Measurements from ENCODE around the gene CACNA1I.

DNA sequence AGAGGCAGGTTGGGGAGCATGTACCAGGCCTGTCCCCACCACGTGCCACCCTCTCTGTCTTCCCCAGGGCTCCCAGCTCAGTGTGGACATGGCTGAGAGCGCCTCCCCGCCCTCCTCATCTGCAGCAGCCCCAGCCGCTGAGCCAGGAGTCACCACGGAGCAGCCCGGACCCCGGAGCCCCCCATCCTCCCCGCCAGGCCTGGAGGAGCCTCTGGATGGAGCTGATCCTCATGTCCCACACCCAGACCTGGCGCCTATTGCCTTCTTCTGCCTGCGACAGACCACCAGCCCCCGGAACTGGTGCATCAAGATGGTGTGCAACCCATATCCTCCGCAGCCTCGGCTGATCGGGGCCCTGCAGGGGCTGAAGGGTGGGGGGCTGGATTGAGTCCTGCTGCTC, at the start of gene CACNA1I:
- TF ChIP-seq, protein P1, sequence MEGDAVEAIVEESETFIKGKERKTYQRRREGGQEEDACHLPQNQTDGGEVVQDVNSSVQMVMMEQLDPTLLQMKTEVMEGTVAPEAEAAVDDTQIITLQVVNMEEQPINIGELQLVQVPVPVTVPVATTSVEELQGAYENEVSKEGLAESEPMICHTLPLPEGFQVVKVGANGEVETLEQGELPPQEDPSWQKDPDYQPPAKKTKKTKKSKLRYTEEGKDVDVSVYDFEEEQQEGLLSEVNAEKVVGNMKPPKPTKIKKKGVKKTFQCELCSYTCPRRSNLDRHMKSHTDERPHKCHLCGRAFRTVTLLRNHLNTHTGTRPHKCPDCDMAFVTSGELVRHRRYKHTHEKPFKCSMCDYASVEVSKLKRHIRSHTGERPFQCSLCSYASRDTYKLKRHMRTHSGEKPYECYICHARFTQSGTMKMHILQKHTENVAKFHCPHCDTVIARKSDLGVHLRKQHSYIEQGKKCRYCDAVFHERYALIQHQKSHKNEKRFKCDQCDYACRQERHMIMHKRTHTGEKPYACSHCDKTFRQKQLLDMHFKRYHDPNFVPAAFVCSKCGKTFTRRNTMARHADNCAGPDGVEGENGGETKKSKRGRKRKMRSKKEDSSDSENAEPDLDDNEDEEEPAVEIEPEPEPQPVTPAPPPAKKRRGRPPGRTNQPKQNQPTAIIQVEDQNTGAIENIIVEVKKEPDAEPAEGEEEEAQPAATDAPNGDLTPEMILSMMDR (IDR thresholded peaks at IDR 0.05): no peak
- TF ChIP-seq POLR2A (IDR thresholded peaks at IDR 0.05) (no peak), POLR2AphosphoS5 (IDR thresholded peaks at IDR 0.05) (no peak)
